ENCODE results near the gene DDT.
"Not testable (repeated sequence)": the region's sequence is repeated elsewhere in the genome, so short reads cannot be mapped to it uniquely, and the experiment has no call there.

The DDT gene

GRCh38 chr22:23952794-23953405 lies 21.3 kb downstream of the DDT start:
- H3K36me3 Mint-ChIP-seq; H3K9me3 Mint-ChIP-seq; ATAC-seq (replicated peaks); H3K27ac Mint-ChIP-seq; H3K4me1 Mint-ChIP-seq; DNase-seq; H3K27me3 Mint-ChIP-seq; H3K4me3 Mint-ChIP-seq: not testable (repeated sequence)

- not testable (repeated sequence) for H3K27me3 Mint-ChIP-seq; H3K36me3 Mint-ChIP-seq; H3K4me1 Mint-ChIP-seq; ATAC-seq (replicated peaks); H3K9me3 Mint-ChIP-seq; H3K4me3 Mint-ChIP-seq; H3K27ac Mint-ChIP-seq; DNase-seq
These were observed 22.9 kb downstream of the DDT start for GRCh38 chr22:23951383-23951782.

GRCh38 chr22:23949764-23950163 lies 24.5 kb downstream of the DDT start:
- H3K4me1 Mint-ChIP-seq; H3K9me3 Mint-ChIP-seq; H3K27ac Mint-ChIP-seq; H3K27me3 Mint-ChIP-seq; H3K4me3 Mint-ChIP-seq; DNase-seq; H3K36me3 Mint-ChIP-seq; ATAC-seq (replicated peaks): not testable (repeated sequence)

GRCh38 chr22:23947391-23947790 lies 26.9 kb downstream of the DDT start:
- not testable (repeated sequence) for H3K27ac Mint-ChIP-seq; H3K9me3 Mint-ChIP-seq; DNase-seq; H3K36me3 Mint-ChIP-seq; ATAC-seq (replicated peaks); H3K4me1 Mint-ChIP-seq; H3K4me3 Mint-ChIP-seq; H3K27me3 Mint-ChIP-seq

GRCh38 chr22:23940166-23940565 lies 34.1 kb downstream of the DDT start:
- H3K4me3 Mint-ChIP-seq; H3K36me3 Mint-ChIP-seq; H3K27ac Mint-ChIP-seq; DNase-seq; H3K4me1 Mint-ChIP-seq; H3K27me3 Mint-ChIP-seq; ATAC-seq (replicated peaks); H3K9me3 Mint-ChIP-seq: not testable (repeated sequence)

DNA sequence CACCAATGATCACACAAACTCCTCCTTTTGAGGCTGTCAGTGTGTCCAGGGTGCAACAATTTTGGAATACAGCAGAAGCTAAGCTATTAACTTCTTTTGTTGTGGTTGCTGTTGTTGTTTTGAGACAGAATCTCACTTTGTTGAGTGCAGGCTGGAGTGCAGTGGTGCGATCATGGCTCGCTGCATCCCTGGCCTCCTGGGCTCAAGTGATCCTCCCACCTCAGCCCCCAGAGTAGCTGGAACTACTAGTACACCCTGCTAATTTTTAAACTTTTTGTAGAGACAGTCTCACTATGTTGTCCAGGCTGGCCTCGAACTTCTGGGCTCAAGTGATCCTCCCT lies 35.3 kb downstream of the DDT start:
- Mint-ChIP-seq H3K36me3 (no peaks in the 10 kb centered on the region), H3K27me3 (no peaks in the 10 kb centered on the region), H3K4me1 (no peaks in the 10 kb centered on the region), H3K4me3 (no peak overlapping the region), H3K9me3 (no peaks in the 10 kb centered on the region), H3K27ac (no peak overlapping the region)
- DNase-seq: no peak
- ATAC-seq (replicated peaks): no peak

GRCh38 chr22:23938328-23939016 lies 35.8 kb downstream of the DDT start:
- no peaks in the 10 kb centered on the region for H3K36me3 Mint-ChIP-seq
- ATAC-seq (replicated peaks) (no peak), DNase-seq (no peak)
- H3K9me3 Mint-ChIP-seq: no peaks in the 10 kb centered on the region
- no peak overlapping the region for H3K27ac Mint-ChIP-seq
- H3K4me3 Mint-ChIP-seq: no peak overlapping the region
- H3K4me1 Mint-ChIP-seq: no peaks in the 10 kb centered on the region
- no peaks in the 10 kb centered on the region for H3K27me3 Mint-ChIP-seq

- H3K36me3 Mint-ChIP-seq: peaks cover 47 to 67% of the 10 kb centered on the region in 2 donors
These were observed 47.7 kb downstream of the DDT start for GRCh38 chr22:23926561-23926960.

DNA sequence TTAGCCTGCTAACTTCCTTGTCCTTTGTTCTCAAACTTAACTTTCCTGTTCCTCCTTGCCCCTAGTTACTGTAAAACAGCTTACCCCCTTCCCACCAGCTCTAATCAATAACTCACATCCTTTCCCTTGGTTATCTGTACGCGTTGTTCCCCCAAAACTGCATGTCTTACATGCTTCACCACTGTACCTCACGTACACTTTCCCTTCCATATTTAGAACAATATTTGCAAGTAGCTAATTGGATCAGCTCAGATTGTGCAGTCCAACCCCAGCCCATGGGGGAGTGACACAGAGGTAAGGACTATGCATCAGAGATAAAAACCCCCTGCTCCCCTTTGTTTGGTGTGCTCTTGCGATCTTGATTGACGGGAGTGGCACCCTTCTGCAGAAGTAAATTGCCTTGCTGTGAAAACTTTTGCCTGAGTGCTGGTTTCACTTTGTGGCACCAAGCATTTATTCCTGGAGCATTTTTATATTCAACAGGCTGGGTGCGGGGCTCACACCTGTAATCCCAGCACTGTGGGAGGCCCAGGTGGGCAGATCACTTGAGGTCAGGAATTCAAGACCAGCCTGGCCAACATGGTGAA lies 49.1 kb downstream of the DDT start:
- no peak for ATAC-seq (replicated peaks)
- no peak overlapping the region for H3K27ac Mint-ChIP-seq
- DNase-seq: no peak
- H3K4me1 Mint-ChIP-seq: peaks cover 6 to 15% of the 10 kb centered on the region in 2 donors
- H3K27me3 Mint-ChIP-seq: no peaks in the 10 kb centered on the region
- H3K4me3 Mint-ChIP-seq: no peak overlapping the region
- peaks cover 41 to 67% of the 10 kb centered on the region in 2 donors for H3K36me3 Mint-ChIP-seq
- peaks cover 5% of the 10 kb centered on the region in 2 donors for H3K9me3 Mint-ChIP-seq

More at GRCh38 chr22:23926561-23926960, 47.7 kb downstream of the DDT start:
- Mint-ChIP-seq H3K9me3 (peaks cover 5 to 10% of the 10 kb centered on the region in 2 donors), H3K27ac (no peak overlapping the region), H3K4me3 (no peak overlapping the region), H3K27me3 (no peaks in the 10 kb centered on the region), H3K4me1 (peaks cover 6 to 15% of the 10 kb centered on the region in 2 donors)
- no peak for DNase-seq
- no peak for ATAC-seq (replicated peaks)

GRCh38 chr22:23922921-23923320 lies 51.3 kb downstream of the DDT start:
- H3K36me3 Mint-ChIP-seq: peaks cover 35 to 64% of the 10 kb centered on the region in 2 donors
- ATAC-seq (replicated peaks) (no peak), DNase-seq (no peak)
- no peak overlapping the region for H3K4me3 Mint-ChIP-seq
- H3K4me1 Mint-ChIP-seq: peaks cover 0 to 5% of the 10 kb centered on the region in 2 donors
- no peak overlapping the region for H3K27ac Mint-ChIP-seq
- H3K9me3 Mint-ChIP-seq: peaks cover 5% of the 10 kb centered on the region in 2 donors
- no peaks in the 10 kb centered on the region for H3K27me3 Mint-ChIP-seq

GRCh38 chr22:23921586-23922201 lies 52.5 kb downstream of the DDT start:
- H3K4me3 Mint-ChIP-seq; DNase-seq; H3K9me3 Mint-ChIP-seq; H3K4me1 Mint-ChIP-seq; H3K27ac Mint-ChIP-seq; ATAC-seq (replicated peaks); H3K27me3 Mint-ChIP-seq: not testable (repeated sequence)
- H3K36me3 Mint-ChIP-seq: peaks cover 24 to 55% of the 10 kb centered on the region in 2 donors
